ENCODE data around the gene B4GALT6.

DNA sequence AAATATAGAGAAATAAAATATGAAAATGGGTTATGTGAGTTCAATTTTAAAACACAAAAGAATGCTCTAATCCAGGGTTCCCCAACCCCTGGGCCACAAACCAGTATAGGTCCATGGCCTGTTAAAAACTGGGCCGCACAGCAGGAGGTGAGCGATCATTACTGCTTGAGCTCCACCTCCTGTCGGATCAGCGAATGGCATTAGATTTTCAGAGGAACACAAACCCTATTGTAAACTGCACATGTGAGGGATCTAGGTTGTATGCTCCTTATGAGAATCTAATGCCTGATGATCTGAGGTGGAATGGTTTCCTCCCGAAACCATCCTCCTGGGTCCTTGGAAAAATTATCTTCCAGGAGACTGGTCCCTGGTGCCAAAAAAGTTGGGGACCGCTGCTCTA lies 58.0 kb downstream of the B4GALT6 start:
- TF ChIP-seq, protein P1, sequence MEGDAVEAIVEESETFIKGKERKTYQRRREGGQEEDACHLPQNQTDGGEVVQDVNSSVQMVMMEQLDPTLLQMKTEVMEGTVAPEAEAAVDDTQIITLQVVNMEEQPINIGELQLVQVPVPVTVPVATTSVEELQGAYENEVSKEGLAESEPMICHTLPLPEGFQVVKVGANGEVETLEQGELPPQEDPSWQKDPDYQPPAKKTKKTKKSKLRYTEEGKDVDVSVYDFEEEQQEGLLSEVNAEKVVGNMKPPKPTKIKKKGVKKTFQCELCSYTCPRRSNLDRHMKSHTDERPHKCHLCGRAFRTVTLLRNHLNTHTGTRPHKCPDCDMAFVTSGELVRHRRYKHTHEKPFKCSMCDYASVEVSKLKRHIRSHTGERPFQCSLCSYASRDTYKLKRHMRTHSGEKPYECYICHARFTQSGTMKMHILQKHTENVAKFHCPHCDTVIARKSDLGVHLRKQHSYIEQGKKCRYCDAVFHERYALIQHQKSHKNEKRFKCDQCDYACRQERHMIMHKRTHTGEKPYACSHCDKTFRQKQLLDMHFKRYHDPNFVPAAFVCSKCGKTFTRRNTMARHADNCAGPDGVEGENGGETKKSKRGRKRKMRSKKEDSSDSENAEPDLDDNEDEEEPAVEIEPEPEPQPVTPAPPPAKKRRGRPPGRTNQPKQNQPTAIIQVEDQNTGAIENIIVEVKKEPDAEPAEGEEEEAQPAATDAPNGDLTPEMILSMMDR (IDR thresholded peaks at IDR 0.05) = no peak
- no peak for TF ChIP-seq POLR2A (IDR thresholded peaks at IDR 0.05)

Data from esophagus squamous epithelium (tissue), 4 donors.